GM12874 (cell line): ENCODE data around the gene TENM4.

Experiments
- CTCF ChIP-seq: IDR thresholded peaks from 2 replicates; pipeline ENCODE4 v1.5.1; 2011; ENCODE audit warnings: low read depth, mild to moderate bottlenecking, control low read depth, low read length, moderate library complexity; ENCODE audit not compliant: insufficient read depth

TENM4 gene

GRCh38 chr11:79428406-79428805, 12.4 kb downstream of the TENM4 start:
- no peak for TF ChIP-seq CTCF

- TF ChIP-seq CTCF = no peak
These were observed 13.1 kb downstream of the TENM4 start for GRCh38 chr11:79427611-79428327.

GRCh38 chr11:79427126-79427525, 13.7 kb downstream of the TENM4 start:
- no peak for TF ChIP-seq CTCF

- no peak for TF ChIP-seq CTCF
These were observed 15.4 kb downstream of the TENM4 start for GRCh38 chr11:79425463-79425862.

- TF ChIP-seq CTCF = no peak
These were observed 17.1 kb downstream of the TENM4 start for GRCh38 chr11:79423736-79424135.

GRCh38 chr11:79422866-79423265, 18.0 kb downstream of the TENM4 start:
- no peak for TF ChIP-seq CTCF

- TF ChIP-seq CTCF = no peak
These were observed 19.0 kb downstream of the TENM4 start for GRCh38 chr11:79421820-79422219.
